NCI-H774 (cell line): Measurements from ENCODE around the gene POLN.
"Not testable (repeated sequence)": the region's sequence is repeated elsewhere in the genome, so short reads cannot be mapped to it uniquely, and the experiment has no call there.

Source experiments
- DNase-seq: peaks from one replicate; lab custom pipeline; 2025; lab: John Stamatoyannopoulos, UW

The POLN gene

DNA sequence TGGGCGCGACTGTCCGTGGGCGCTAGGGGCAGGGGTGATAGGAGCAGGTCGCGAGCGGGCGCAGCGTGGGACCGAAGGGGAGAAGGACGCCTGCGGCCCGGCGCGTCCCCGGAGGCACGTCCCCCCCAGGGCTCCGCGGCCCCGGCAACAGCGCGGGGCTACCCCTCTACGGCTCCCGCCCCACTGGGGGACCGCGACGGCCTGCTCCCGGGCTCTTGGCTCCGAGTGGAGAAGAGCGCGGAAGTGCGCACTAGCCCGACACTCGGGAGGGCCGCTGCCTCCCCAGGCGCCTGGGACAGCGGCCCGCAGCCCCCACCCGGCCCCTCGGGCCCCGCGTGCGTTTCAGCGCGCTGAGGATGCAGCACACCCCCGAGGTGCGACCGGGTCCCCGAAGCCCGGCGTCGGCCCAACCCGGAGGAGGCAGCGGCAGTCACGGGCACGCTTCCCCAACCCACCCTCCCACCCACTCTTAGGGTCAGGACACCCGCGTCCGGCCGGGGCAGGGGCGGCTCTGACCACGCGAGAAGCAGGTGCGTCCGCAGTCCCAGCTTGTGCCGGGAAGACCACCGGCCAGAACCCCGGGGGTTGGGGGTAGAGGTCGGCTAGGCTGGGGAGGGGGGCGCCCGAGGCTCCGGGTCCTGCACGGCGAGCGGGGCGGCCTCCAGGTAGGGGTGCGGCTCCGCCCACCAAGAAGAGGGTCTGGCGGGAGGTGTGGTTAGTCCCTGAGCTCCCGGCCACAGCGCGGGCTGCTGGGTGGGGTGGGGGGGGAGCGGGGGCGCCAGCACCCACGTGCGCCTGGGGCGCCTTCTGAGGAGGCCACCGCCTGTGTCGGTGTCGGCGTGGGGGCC is 201.3 kb downstream of the POLN start:
- DNase-seq = no peak

- no peak for DNase-seq
Measured at GRCh38 chr4:2036866-2037265, 205.1 kb downstream of the POLN start.

DNA sequence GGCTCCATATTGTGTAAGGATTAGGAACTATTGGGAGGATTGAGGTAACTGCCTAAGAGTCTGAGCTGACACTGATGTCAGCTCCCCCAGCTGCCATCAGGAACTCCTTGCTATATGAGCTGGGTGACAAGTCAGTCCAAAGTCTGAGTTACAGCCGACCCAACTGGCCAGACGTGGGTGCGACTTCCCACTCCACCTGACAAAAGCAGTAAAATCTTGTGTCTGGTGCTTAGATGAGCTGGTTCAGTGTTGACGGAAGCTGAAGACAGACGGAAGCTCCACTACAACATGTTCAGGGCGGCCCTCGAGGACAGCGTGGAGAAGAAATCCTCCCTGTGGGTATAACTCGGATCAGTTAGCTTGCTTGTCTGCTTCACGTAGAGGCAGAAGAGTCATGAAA is 205.6 kb downstream of the POLN start:
- no peak for DNase-seq

GRCh38 chr4:2031161-2031560 is 210.8 kb downstream of the POLN start:
- not testable (repeated sequence) for DNase-seq

DNA sequence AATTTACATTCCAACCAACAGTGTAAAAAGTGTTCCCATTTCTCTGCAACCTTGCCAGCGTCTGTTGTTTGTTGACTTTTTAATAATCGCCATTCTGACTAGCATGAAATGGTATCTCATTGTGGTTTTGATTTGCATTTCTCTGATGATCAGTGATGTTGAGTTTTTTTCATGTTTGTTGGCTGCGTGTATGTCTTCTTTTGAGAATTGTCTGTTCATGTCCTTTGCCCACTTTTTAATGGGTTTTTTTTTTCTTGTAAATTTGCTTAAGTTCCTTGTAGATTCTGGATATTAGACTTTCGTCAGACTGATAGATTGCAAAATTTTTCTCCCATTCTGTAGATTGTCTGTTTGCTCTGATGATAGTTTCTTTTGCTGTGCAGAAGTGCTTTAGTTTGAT is 214.8 kb downstream of the POLN start:
- DNase-seq = not testable (repeated sequence)

DNA sequence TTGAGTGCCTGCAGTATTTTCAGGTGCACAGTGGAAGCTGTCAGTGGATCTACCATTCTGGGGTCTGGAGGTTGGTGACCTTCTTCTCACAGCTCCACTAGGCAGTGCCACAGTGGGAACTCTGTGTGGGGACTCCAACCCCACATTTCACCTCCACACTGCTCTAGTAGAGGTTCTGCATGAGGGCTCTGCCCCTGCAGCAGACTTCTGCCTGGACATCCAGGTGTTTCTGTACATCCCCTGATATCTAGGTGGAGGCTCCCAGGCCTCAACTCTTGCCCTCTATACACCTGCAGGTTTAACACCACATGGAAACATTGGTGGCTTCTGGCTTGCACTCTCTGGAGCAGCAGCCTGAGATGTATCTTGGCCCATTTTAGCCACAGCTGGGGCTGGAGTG is 216.1 kb downstream of the POLN start:
- DNase-seq = no peak

DNA sequence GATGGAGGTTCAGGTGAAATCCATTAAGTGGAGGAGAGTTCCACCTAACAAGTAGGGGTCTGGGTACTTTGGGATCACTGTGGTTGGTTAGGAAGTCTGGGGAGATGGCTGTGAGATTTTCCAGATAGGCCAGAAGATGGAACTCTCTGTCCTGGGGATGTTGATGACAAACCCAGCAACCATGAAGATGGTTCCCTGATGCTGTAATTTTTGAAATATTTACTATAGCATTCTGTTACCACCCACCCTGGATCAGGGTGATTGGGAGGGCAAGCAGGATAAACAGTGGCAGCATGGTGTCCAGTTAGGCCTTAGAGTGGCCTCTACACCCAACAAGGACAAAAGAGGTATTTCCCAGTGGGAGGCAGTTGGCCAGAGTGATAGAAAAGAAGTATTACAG is 217.2 kb downstream of the POLN start:
- DNase-seq = no peak
